Mucosa of descending colon (tissue), 3 donors: ENCODE data around the gene LST1. TPM values are rescaled to one million over a fixed set of nuclear protein-coding genes. Genes with fewer than 3 reads are reported as not detected.

Experiments
- ATAC-seq: fragments of 200-7000 bp; cut with Tn5 transposase; one replicate; pipeline ENCODE4 v1.9.1; 2020; ENCODE audit warnings: mild to moderate bottlenecking, moderate library complexity
- DNase-seq, 3 donors: peaks; one replicate each; pipeline ENCODE4 v3.0.0-alpha.2; 2020
- H3K36me3 ChIP-seq: fragments of 200-600 bp; one replicate; pipeline ENCODE4 v1.8.0; 2021; ENCODE audit warnings: low read depth, mild to moderate bottlenecking
- H3K4me1 ChIP-seq: fragments of 200-600 bp; one replicate; pipeline ENCODE4 v1.8.0; 2021; ENCODE audit warnings: low read depth, mild to moderate bottlenecking
- H3K4me3 ChIP-seq: fragments of 200-600 bp; one replicate; pipeline ENCODE4 v1.8.0; 2021; ENCODE audit warnings: mild to moderate bottlenecking
- H3K9me3 ChIP-seq: fragments of 200-600 bp; one replicate; pipeline ENCODE4 v1.8.0; 2021; ENCODE audit warnings: mild to moderate bottlenecking
- intact Hi-C, 2 donors: fragments of 100-400 bp; cut with DNase I in 1 of 2; cut with micrococcal nuclease in 1 of 2; formaldehyde crosslinking; loops; one replicate each; pipeline versions ENCODE4 v1.11.0 to v1.11.1; 2022; cut with DNase I, micrococcal nuclease
- total RNA-seq, 3 donors: library from RNA; stranded (reverse); fragmentation: NEBNext Ultra II Directional in 2 of 3; extraction: Animal tissue kit (Norgen Biotek cat#: 25700) in 2 of 3; gene quantifications; one replicate each; pipeline versions ENCODE4 v1.2.1 to v1.2.4, GENCODE V29; 2021 to 2023
- TF ChIP-seq, protein P1 (sequence below): fragments of 200-600 bp; IDR thresholded peaks from one replicate; pipeline ENCODE4 v1.8.0; 2022; ENCODE audit warnings: antibody characterized with exemption, mild to moderate bottlenecking
- donor health status: DM: no; HTN: no; CAD: no; lungs with moderate emphysema.
- donor health status: DM: no; HTN: no; CAD: no.
- donor health status: DM: no; HTN: yes; CAD: no.

The LST1 gene
- total RNA-seq, 3 donors from 2014 or later = 3.9 to 11.3 (median 6.6) TPM

GRCh38 chr6:31631681-31632278, 45.7 kb downstream of the LST1 start:
- DNase-seq (no peak), ATAC-seq (no peak)
- intact Hi-C loops = no loop called here
- Histone ChIP-seq H3K36me3 (peaks cover 22% of the 10 kb centered on the region), H3K4me3 (no peak overlapping the region), H3K9me3 (no peaks in the 10 kb centered on the region), H3K4me1 (no peaks in the 10 kb centered on the region)
- TF ChIP-seq, protein P1, sequence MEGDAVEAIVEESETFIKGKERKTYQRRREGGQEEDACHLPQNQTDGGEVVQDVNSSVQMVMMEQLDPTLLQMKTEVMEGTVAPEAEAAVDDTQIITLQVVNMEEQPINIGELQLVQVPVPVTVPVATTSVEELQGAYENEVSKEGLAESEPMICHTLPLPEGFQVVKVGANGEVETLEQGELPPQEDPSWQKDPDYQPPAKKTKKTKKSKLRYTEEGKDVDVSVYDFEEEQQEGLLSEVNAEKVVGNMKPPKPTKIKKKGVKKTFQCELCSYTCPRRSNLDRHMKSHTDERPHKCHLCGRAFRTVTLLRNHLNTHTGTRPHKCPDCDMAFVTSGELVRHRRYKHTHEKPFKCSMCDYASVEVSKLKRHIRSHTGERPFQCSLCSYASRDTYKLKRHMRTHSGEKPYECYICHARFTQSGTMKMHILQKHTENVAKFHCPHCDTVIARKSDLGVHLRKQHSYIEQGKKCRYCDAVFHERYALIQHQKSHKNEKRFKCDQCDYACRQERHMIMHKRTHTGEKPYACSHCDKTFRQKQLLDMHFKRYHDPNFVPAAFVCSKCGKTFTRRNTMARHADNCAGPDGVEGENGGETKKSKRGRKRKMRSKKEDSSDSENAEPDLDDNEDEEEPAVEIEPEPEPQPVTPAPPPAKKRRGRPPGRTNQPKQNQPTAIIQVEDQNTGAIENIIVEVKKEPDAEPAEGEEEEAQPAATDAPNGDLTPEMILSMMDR = no peak

DNA sequence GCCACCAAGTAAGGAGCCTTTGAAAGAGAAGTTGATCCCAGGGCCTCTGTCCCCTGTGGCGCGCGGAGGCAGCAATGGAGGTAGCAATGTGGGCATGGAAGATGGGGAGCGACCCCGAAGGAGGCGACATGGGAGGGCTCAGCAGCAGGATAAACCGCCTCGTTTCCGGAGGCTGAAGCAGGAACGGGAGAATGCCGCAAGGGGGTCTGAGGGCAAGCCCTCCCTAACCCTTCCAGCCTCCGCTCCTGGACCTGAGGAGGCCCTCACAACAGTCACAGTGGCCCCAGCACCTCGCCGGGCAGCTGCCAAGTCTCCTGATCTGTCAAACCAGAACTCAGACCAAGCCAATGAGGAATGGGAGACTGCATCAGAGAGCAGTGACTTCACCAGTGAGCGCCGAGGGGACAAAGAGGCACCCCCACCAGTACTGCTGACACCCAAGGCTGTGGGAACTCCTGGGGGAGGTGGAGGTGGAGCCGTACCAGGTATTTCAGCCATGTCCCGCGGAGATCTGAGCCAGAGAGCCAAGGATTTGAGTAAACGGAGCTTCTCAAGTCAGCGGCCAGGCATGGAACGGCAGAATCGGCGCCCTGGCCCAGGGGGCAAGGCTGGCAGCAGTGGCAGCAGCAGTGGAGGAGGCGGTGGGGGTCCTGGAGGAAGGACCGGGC, 46.3 kb downstream of the LST1 start:
- Histone ChIP-seq H3K4me1 (no peaks in the 10 kb centered on the region), H3K4me3 (no peak overlapping the region), H3K36me3 (peaks cover 24% of the 10 kb centered on the region), H3K9me3 (no peaks in the 10 kb centered on the region)
- ATAC-seq (no peak), DNase-seq (no peak)
- intact Hi-C loops = no loop called here
- TF ChIP-seq, protein P1 = no peak

- TF ChIP-seq, protein P1 = no peak
- intact Hi-C loops = no loop called here
- H3K4me3 ChIP-seq = no peak overlapping the region
- ATAC-seq = no peak
- peaks cover 14% of the 10 kb centered on the region for H3K36me3 ChIP-seq
- H3K4me1 ChIP-seq = no peaks in the 10 kb centered on the region
- no peaks in the 10 kb centered on the region for H3K9me3 ChIP-seq
- DNase-seq = no peak
Observed at GRCh38 chr6:31633447-31633846, 47.4 kb downstream of the LST1 start.

DNA sequence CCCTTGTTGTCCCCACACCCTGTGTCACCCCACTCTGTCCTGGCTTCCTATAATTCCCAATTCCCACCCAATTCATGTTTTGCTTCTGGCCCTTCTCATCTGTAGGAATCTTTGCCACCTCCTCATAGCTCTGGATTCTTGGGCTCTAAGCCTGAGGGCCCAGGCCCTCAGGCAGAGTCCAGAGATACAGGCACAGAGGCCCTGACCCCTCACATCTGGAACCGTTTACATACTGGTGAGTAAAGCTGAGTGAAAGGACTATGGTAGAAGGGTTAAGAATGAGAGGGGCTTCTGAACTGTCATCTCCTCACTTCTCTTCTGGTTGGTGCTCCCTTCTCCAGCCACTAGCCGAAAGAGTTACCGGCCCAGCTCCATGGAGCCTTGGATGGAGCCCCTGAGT, 48.1 kb downstream of the LST1 start:
- TF ChIP-seq, protein P1 = no peak
- Histone ChIP-seq H3K9me3 (no peaks in the 10 kb centered on the region), H3K36me3 (peaks cover 12% of the 10 kb centered on the region), H3K4me3 (no peak overlapping the region), H3K4me1 (no peaks in the 10 kb centered on the region)
- intact Hi-C loops = no loop called here
- no peak for ATAC-seq
- no peak for DNase-seq

DNA sequence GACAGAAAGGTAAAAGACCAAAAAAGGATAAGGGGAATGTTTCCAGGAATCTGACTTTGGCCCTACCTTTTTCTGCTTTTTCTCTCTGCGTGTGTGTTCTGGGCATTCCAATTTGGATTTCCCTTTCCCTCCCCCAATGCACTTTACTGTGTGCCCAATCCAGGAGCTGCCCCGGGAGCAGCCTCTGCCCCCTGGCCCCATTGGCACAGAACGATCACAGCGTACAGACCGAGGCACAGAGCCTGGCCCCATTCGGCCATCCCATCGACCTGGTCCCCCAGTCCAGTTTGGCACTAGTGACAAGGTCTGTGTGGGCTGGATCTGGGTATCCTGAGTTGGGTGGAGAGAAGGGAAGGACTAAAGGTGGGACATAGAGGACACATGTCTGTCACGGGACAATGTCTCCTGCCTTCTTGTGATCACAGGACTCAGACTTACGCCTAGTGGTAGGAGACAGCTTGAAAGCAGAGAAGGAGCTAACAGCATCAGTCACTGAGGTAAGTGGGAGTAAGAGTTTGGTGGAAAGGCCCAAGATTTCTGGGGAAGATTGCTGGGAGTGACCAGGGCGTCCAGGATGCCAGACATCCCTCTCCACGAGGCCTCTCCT, 49.0 kb downstream of the LST1 start:
- ATAC-seq = no peak
- intact Hi-C loops = no loop called here

More for the DNA sequence above, 49.0 kb downstream of the LST1 start:
- TF ChIP-seq, protein P1 = no peak
- H3K36me3 ChIP-seq = peaks cover 7% of the 10 kb centered on the region
- H3K4me3 ChIP-seq = no peak overlapping the region
- H3K4me1 ChIP-seq = no peaks in the 10 kb centered on the region
- DNase-seq = no peak
- H3K9me3 ChIP-seq = no peaks in the 10 kb centered on the region
